Liver (tissue), 3 donors: Measurements from ENCODE around the gene IL1RAPL1.

ENCODE experiments used
- EGR1 ChIP-seq, 2 donors: IDR thresholded peaks; 2 replicates each; pipeline ENCODE4 v1.6.1; 2016 to 2018; ENCODE audit warnings: antibody characterized with exemption in 2 of 2, low read depth in 2 of 2
- FOXA1 ChIP-seq: IDR thresholded peaks from 2 replicates; pipeline ENCODE4 v1.6.1; 2016; ENCODE audit warnings: antibody characterized with exemption
- GABPA ChIP-seq, 2 donors: IDR thresholded peaks in 1 of 2; conservative IDR thresholded peaks in 1 of 2; 2 replicates each; pipeline ENCODE4 v1.6.1; 2016; ENCODE audit warnings: antibody characterized with exemption in 2 of 2, mild to moderate bottlenecking in 1 of 2, moderate library complexity in 1 of 2
- JUND ChIP-seq, 2 donors: IDR thresholded peaks; 2 replicates each; pipeline ENCODE4 v1.6.1; 2016; ENCODE audit warnings: antibody characterized with exemption in 2 of 2
- RAD21 ChIP-seq, 2 donors: IDR thresholded peaks; 2 replicates each; pipeline ENCODE4 v1.6.1; 2016; ENCODE audit warnings: antibody characterized with exemption in 2 of 2, mild to moderate bottlenecking in 2 of 2
- SP1 ChIP-seq: IDR thresholded peaks from 2 replicates; pipeline ENCODE4 v1.6.1; 2018; ENCODE audit warnings: antibody characterized with exemption, mild to moderate bottlenecking
- TAF1 ChIP-seq: conservative IDR thresholded peaks from 2 replicates; pipeline ENCODE4 v1.6.1; 2016; ENCODE audit warnings: antibody characterized with exemption, mild to moderate bottlenecking
- TF ChIP-seq, protein P1 (sequence below): fragments of 150-350 bp; IDR thresholded peaks from 2 replicates; pipeline ENCODE4 v1.5.1; 2017; ENCODE audit warnings: improper control_type of control experiment, low read depth, low read length; ENCODE audit not compliant: missing input control
- TF ChIP-seq, protein P2 (sequence below): IDR thresholded peaks from 2 replicates; pipeline ENCODE4 v1.6.1; 2016; ENCODE audit warnings: antibody characterized with exemption
- TF ChIP-seq, protein P3 (sequence below): IDR thresholded peaks from 2 replicates; pipeline ENCODE4 v1.6.1; 2016; ENCODE audit warnings: antibody characterized with exemption, mild to moderate bottlenecking
- TF ChIP-seq, protein P4 (sequence below): IDR thresholded peaks from 2 replicates; pipeline ENCODE4 v1.6.1; 2016; ENCODE audit warnings: antibody characterized with exemption
- TF ChIP-seq, protein P5 (sequence below): IDR thresholded peaks from 2 replicates; pipeline ENCODE4 v1.6.1; 2016; ENCODE audit warnings: antibody characterized with exemption
- donor health status: healthy.
- donor health status: healthy.

DNA sequence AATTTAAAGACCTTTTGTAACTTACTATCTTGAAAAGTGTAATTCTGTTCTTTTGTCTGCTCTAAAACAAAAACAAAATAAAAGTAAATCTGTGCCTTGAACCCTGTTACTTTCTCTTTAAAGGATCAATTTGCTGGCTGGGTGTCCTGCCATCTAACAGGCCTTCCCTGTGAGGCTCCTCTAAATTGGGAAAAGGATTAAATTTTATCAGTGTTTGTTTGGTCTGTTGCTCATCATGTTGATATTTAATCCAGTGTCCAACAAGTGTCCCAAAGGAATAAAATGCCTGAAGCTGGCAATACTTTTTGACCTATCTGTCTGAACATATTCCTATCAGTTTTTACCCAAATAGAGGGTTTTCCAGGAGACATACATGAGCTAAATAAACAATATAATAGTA lies 688.7 kb downstream of the IL1RAPL1 start:
- TF ChIP-seq, protein P1, sequence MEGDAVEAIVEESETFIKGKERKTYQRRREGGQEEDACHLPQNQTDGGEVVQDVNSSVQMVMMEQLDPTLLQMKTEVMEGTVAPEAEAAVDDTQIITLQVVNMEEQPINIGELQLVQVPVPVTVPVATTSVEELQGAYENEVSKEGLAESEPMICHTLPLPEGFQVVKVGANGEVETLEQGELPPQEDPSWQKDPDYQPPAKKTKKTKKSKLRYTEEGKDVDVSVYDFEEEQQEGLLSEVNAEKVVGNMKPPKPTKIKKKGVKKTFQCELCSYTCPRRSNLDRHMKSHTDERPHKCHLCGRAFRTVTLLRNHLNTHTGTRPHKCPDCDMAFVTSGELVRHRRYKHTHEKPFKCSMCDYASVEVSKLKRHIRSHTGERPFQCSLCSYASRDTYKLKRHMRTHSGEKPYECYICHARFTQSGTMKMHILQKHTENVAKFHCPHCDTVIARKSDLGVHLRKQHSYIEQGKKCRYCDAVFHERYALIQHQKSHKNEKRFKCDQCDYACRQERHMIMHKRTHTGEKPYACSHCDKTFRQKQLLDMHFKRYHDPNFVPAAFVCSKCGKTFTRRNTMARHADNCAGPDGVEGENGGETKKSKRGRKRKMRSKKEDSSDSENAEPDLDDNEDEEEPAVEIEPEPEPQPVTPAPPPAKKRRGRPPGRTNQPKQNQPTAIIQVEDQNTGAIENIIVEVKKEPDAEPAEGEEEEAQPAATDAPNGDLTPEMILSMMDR: no peak
- TF ChIP-seq JUND (IDR thresholded peaks at IDR 0.05) (peak in 1 of 2 donors; percentile 20), EGR1 (IDR thresholded peaks at IDR 0.05; ENCODE audit: low read depth in 2 of 2) (no peak), SP1 (no peak), FOXA1 (no peak), TAF1 (no peak), RAD21 (IDR thresholded peaks at IDR 0.05) (peak in 1 of 2 donors; percentile 17), GABPA (IDR thresholded peaks at IDR 0.05 in 1 of 2, conservative IDR thresholded peaks at IDR 0.05 in 1 of 2) (no peak)
- TF ChIP-seq, protein P2, sequence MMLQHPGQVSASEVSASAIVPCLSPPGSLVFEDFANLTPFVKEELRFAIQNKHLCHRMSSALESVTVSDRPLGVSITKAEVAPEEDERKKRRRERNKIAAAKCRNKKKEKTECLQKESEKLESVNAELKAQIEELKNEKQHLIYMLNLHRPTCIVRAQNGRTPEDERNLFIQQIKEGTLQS: no peak
- TF ChIP-seq, protein P3, sequence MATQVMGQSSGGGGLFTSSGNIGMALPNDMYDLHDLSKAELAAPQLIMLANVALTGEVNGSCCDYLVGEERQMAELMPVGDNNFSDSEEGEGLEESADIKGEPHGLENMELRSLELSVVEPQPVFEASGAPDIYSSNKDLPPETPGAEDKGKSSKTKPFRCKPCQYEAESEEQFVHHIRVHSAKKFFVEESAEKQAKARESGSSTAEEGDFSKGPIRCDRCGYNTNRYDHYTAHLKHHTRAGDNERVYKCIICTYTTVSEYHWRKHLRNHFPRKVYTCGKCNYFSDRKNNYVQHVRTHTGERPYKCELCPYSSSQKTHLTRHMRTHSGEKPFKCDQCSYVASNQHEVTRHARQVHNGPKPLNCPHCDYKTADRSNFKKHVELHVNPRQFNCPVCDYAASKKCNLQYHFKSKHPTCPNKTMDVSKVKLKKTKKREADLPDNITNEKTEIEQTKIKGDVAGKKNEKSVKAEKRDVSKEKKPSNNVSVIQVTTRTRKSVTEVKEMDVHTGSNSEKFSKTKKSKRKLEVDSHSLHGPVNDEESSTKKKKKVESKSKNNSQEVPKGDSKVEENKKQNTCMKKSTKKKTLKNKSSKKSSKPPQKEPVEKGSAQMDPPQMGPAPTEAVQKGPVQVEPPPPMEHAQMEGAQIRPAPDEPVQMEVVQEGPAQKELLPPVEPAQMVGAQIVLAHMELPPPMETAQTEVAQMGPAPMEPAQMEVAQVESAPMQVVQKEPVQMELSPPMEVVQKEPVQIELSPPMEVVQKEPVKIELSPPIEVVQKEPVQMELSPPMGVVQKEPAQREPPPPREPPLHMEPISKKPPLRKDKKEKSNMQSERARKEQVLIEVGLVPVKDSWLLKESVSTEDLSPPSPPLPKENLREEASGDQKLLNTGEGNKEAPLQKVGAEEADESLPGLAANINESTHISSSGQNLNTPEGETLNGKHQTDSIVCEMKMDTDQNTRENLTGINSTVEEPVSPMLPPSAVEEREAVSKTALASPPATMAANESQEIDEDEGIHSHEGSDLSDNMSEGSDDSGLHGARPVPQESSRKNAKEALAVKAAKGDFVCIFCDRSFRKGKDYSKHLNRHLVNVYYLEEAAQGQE: no peak
- TF ChIP-seq, protein P4, sequence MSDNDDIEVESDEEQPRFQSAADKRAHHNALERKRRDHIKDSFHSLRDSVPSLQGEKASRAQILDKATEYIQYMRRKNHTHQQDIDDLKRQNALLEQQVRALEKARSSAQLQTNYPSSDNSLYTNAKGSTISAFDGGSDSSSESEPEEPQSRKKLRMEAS: no peak
- TF ChIP-seq, protein P5, sequence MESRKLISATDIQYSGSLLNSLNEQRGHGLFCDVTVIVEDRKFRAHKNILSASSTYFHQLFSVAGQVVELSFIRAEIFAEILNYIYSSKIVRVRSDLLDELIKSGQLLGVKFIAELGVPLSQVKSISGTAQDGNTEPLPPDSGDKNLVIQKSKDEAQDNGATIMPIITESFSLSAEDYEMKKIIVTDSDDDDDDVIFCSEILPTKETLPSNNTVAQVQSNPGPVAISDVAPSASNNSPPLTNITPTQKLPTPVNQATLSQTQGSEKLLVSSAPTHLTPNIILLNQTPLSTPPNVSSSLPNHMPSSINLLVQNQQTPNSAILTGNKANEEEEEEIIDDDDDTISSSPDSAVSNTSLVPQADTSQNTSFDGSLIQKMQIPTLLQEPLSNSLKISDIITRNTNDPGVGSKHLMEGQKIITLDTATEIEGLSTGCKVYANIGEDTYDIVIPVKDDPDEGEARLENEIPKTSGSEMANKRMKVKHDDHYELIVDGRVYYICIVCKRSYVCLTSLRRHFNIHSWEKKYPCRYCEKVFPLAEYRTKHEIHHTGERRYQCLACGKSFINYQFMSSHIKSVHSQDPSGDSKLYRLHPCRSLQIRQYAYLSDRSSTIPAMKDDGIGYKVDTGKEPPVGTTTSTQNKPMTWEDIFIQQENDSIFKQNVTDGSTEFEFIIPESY: no peak
